Neural progenitor cell (in vitro differentiated cells): ENCODE measurements around the gene CDK2AP2. TPM values are rescaled to one million over a fixed set of nuclear protein-coding genes. Genes with fewer than 3 reads are reported as not detected.
A peak's percentile ranks its signal among the peaks of the same experiment; 100 is the strongest.

Experiments used
- DNase-seq: peaks from one replicate; pipeline ENCODE4 v3.0.0-alpha.2; 2016; ENCODE audit warnings: low spot score
- H2AFZ ChIP-seq: fragments of 200-600 bp; sonication (generic); replicated peaks from 2 replicates; pipeline ENCODE4 v1.6.1; 2016; ENCODE audit warnings: antibody characterized with exemption
- H3F3A ChIP-seq: fragments of 200-600 bp; sonication (generic); 2 replicates; pipeline ENCODE4 v1.6.1; 2016; ENCODE audit warnings: antibody characterized with exemption, low read depth
- H3K27ac ChIP-seq: fragments of 200-600 bp; sonication (generic); 2 replicates; pipeline ENCODE4 v1.5.1; 2016; ENCODE audit warnings: mild to moderate bottlenecking
- H3K27me3 ChIP-seq: fragments of 200-600 bp; sonication (generic); 2 replicates; pipeline ENCODE4 v1.6.1; 2016; ENCODE audit warnings: mild to moderate bottlenecking, moderate library complexity
- H3K36me3 ChIP-seq: fragments of 200-600 bp; sonication (generic); 2 replicates; pipeline ENCODE4 v1.5.1; 2016
- H3K4me1 ChIP-seq: fragments of 200-600 bp; sonication (generic); 2 replicates; pipeline ENCODE4 v1.6.1; 2016; ENCODE audit warnings: mixed run types
- H3K4me2 ChIP-seq: fragments of 200-600 bp; sonication (generic); 2 replicates; pipeline ENCODE4 v1.6.1; 2016
- H3K4me3 ChIP-seq: fragments of 200-600 bp; sonication (generic); 2 replicates; pipeline ENCODE4 v1.5.1; 2016
- H3K79me2 ChIP-seq: fragments of 200-600 bp; sonication (generic); 2 replicates; pipeline ENCODE4 v1.6.1; 2016; ENCODE audit warnings: low read depth
- H3K9ac ChIP-seq: fragments of 200-600 bp; sonication (generic); 2 replicates; pipeline ENCODE4 v1.6.1; 2016
- H3K9me3 ChIP-seq: fragments of 200-600 bp; sonication (generic); 2 replicates; pipeline ENCODE4 v1.5.1; 2016; ENCODE audit warnings: low read depth
- H4K20me1 ChIP-seq: fragments of 200-600 bp; sonication (generic); 2 replicates; pipeline ENCODE4 v1.6.1; 2016; ENCODE audit warnings: low read depth
- H3K27ac Mint-ChIP-seq: 3 replicates; pipeline ENCODE4 v1.8.0; 2021; ENCODE audit warnings: mixed read lengths
- H3K27me3 Mint-ChIP-seq: 2 replicates; pipeline ENCODE4 v1.8.0; 2022; ENCODE audit warnings: low read depth, mild to moderate bottlenecking, inconsistent platforms, moderate library complexity, mixed read lengths; ENCODE audit not compliant: insufficient read depth
- H3K36me3 Mint-ChIP-seq: 3 replicates; pipeline ENCODE4 v1.8.0; 2021; ENCODE audit warnings: mixed read lengths
- H3K4me1 Mint-ChIP-seq: 3 replicates; pipeline ENCODE4 v1.8.0; 2021; ENCODE audit warnings: mixed read lengths
- H3K4me3 Mint-ChIP-seq: 3 replicates; pipeline ENCODE4 v1.8.0; 2021; ENCODE audit warnings: mild to moderate bottlenecking, moderate library complexity, mixed read lengths
- H3K9me3 Mint-ChIP-seq: 3 replicates; pipeline ENCODE4 v1.8.0; 2020; ENCODE audit warnings: mixed read lengths
- EZH2 ChIP-seq: fragments of 200-600 bp; sonication (generic); IDR thresholded peaks from 2 replicates; pipeline ENCODE4 v1.6.1; 2017; ENCODE audit warnings: antibody characterized with exemption, mild to moderate bottlenecking, moderate library complexity
- EZH2phosphoT487 ChIP-seq: fragments of 200-600 bp; sonication (generic); IDR thresholded peaks from 2 replicates; pipeline ENCODE4 v1.6.1; 2017; ENCODE audit warnings: antibody characterized with exemption
- total RNA-seq: library from RNA; depleted of rRNA; stranded (reverse); fragments of >200 nt; gene quantifications from 2 replicates; pipeline ENCODE4 v1.2.3, GENCODE V29; 2015; ENCODE audit warnings: low replicate concordance
- TF ChIP-seq, protein P1 (sequence below): fragments of 200-600 bp; sonication (generic); IDR thresholded peaks from 2 replicates; pipeline ENCODE4 v1.5.1; 2017; ENCODE audit warnings: antibody characterized with exemption, mild to moderate bottlenecking

The CDK2AP2 gene
- total RNA-seq, 1 donor from 2014 or later: 2.1 TPM

DNA sequence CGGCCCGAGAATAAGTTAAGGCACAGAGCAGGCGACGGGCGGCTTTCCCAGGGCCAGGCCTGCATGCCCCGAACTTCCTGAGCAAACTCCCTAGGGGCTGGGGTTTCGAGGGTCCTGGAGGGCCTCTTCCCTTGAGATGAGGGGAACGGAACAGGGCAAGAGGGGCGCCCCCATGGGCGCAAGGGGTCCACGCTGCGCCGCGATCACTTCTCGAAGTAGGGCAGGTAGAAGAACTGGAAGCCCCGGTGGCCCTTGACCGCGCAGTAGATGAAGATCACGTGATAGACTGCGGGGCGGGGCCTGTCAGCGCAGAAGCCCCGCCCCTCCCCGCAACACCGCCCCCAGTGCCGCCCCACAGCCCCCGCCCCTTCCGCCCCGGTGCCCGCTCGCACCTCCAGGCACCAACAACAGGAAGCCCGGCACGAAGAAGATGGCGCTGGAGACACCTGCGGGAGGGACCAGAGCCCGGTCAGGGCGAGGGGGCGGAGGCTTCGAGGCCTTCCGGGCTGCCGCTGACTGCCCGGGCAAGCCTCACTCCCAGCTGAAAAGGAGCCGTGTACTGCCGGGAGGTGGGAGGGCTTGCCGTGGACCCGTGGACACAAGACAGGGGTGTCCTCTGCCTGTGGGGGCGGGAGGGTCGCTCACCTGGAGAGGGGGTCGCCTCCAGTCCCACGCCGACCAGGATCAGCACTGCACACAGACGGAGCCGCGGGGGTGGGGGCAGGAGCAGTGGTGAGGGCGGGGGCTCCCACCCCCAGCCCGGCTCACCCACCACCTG lies 43.4 kb downstream of the CDK2AP2 start:
- H3K4me1 ChIP-seq: peaks cover 6% of the 10 kb centered on the region
- H3K36me3 ChIP-seq: no peaks in the 10 kb centered on the region
- TF ChIP-seq EZH2phosphoT487: no peak
- TF ChIP-seq EZH2: no peak
- TF ChIP-seq, protein P1, sequence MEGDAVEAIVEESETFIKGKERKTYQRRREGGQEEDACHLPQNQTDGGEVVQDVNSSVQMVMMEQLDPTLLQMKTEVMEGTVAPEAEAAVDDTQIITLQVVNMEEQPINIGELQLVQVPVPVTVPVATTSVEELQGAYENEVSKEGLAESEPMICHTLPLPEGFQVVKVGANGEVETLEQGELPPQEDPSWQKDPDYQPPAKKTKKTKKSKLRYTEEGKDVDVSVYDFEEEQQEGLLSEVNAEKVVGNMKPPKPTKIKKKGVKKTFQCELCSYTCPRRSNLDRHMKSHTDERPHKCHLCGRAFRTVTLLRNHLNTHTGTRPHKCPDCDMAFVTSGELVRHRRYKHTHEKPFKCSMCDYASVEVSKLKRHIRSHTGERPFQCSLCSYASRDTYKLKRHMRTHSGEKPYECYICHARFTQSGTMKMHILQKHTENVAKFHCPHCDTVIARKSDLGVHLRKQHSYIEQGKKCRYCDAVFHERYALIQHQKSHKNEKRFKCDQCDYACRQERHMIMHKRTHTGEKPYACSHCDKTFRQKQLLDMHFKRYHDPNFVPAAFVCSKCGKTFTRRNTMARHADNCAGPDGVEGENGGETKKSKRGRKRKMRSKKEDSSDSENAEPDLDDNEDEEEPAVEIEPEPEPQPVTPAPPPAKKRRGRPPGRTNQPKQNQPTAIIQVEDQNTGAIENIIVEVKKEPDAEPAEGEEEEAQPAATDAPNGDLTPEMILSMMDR: no peak
- H3K36me3 Mint-ChIP-seq: no peaks in the 10 kb centered on the region
- H3K27ac ChIP-seq: no peak overlapping the region
- H3K9me3 ChIP-seq: no peaks in the 10 kb centered on the region
- peak overlapping the region; percentile 49 for H3K9ac ChIP-seq
- H4K20me1 ChIP-seq: no peaks in the 10 kb centered on the region
- no peaks in the 10 kb centered on the region for H3K27me3 ChIP-seq
- peak overlapping the region; percentile 64 for H3K4me3 ChIP-seq
- H3K4me3 Mint-ChIP-seq: peak overlapping the region; percentile 84
- no peaks in the 10 kb centered on the region for H3K9me3 Mint-ChIP-seq
- peak overlapping the region; percentile 82 for H3K4me2 ChIP-seq
- H3K79me2 ChIP-seq: peaks cover 8% of the 10 kb centered on the region
- H3K4me1 Mint-ChIP-seq: peaks cover 16% of the 10 kb centered on the region
- no peak overlapping the region for H2AFZ ChIP-seq
- H3K27ac Mint-ChIP-seq: peak overlapping the region; percentile 88
- H3K27me3 Mint-ChIP-seq: peaks cover 3% of the 10 kb centered on the region
- DNase-seq: peak; percentile 90
- H3F3A ChIP-seq: no peaks in the 10 kb centered on the region

DNA sequence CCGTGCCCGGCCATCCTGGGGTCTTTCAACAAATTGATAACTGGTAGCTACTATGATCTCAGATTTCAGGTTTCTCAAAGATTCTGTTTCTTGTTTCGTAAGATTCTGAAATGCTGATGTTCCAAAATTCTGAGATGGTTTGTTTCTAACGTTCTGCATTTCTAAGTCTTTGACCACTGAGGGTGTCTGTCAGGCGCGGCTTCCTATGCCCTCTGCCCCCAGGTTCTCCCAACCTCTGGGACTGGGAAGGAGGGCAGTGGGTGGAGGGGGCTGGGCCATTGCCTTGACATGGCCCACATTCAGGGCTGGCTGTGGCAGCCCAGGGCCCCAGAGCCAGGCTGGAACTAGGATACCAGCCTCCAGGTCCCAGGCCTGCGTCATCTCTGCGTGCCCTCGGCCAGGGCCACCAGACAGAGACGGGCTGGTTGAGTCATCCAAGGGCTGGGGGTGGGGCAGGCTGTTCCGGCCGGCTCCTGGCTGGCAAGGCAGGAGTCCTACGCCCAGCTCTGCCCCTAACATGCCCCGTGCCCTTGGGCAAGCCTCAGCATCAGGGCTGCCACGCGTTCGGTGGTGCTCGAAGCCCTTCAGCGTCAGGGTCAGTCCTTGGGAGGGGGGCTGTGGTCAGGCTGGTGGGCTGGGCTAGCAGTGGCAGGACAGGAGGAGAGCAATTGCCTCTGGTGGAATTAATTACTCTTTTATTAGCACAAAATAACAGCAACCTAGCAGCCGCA lies 44.1 kb downstream of the CDK2AP2 start:
- peak overlapping the region; percentile 64 for H3K4me3 ChIP-seq
- H3K4me2 ChIP-seq: peak overlapping the region; percentile 82
- peaks cover 6% of the 10 kb centered on the region for H3K27me3 Mint-ChIP-seq
- no peak for TF ChIP-seq EZH2phosphoT487
- TF ChIP-seq, protein P1: no peak
- no peak for TF ChIP-seq EZH2
- no peaks in the 10 kb centered on the region for H3K9me3 Mint-ChIP-seq
- no peak overlapping the region for H2AFZ ChIP-seq
- no peak for DNase-seq
- no peaks in the 10 kb centered on the region for H3K27me3 ChIP-seq
- peak overlapping the region; percentile 84 for H3K4me3 Mint-ChIP-seq
- H3K79me2 ChIP-seq: peaks cover 8% of the 10 kb centered on the region
- no peaks in the 10 kb centered on the region for H3K9me3 ChIP-seq
- H4K20me1 ChIP-seq: no peaks in the 10 kb centered on the region
- no peaks in the 10 kb centered on the region for H3K36me3 ChIP-seq
- no peak overlapping the region for H3K9ac ChIP-seq
- no peak overlapping the region for H3K27ac Mint-ChIP-seq
- H3K4me1 ChIP-seq: peaks cover 6% of the 10 kb centered on the region
- H3K4me1 Mint-ChIP-seq: peaks cover 16% of the 10 kb centered on the region
- H3K27ac ChIP-seq: no peak overlapping the region
- H3F3A ChIP-seq: no peaks in the 10 kb centered on the region
- H3K36me3 Mint-ChIP-seq: no peaks in the 10 kb centered on the region

DNA sequence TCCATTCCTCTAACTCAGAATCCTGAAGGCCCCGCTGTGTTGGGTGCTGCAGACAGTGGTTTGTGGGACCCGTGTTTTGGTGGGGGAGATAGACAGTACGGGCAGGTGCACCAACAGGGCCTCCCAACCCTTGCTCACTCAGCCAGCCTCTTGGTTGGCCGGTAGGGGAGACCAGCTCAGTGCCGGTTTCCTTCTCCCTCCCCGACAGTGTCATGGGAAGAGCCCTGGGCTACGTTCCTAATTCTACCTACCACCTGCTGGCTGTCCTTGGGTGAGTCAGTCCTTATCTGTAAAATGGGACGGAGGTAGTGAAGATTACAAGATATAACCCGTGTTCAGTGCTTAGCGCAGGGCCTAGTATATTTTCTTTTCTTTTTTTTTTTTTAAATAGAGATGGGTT lies 44.8 kb downstream of the CDK2AP2 start:
- no peaks in the 10 kb centered on the region for H3K36me3 Mint-ChIP-seq
- no peak overlapping the region for H3K4me3 Mint-ChIP-seq
- TF ChIP-seq EZH2phosphoT487 (no peak), EZH2 (no peak)
- TF ChIP-seq, protein P1: no peak
- H3K9me3 Mint-ChIP-seq: no peaks in the 10 kb centered on the region
- H3K9me3 ChIP-seq: no peaks in the 10 kb centered on the region
- peaks cover 8% of the 10 kb centered on the region for H3K79me2 ChIP-seq
- no peak overlapping the region for H3K27ac ChIP-seq
- no peaks in the 10 kb centered on the region for H3K36me3 ChIP-seq
- H3K27me3 Mint-ChIP-seq: peaks cover 5% of the 10 kb centered on the region
- peaks cover 13% of the 10 kb centered on the region for H3K4me1 Mint-ChIP-seq
- H3K4me1 ChIP-seq: peaks cover 4% of the 10 kb centered on the region
- H3K27ac Mint-ChIP-seq: no peak overlapping the region
- no peaks in the 10 kb centered on the region for H3K27me3 ChIP-seq
- H3K4me3 ChIP-seq: no peak overlapping the region
- no peak overlapping the region for H2AFZ ChIP-seq
- H3K4me2 ChIP-seq: no peak overlapping the region
- no peaks in the 10 kb centered on the region for H4K20me1 ChIP-seq
- no peak for DNase-seq
- no peaks in the 10 kb centered on the region for H3F3A ChIP-seq
- no peak overlapping the region for H3K9ac ChIP-seq
